Occipital lobe (tissue), 2 donors: ENCODE data around the gene EIF3B. TPM values are rescaled to one million over a fixed set of nuclear protein-coding genes. Genes with fewer than 3 reads are reported as not detected.
"Not testable (repeated sequence)": the region's sequence is repeated elsewhere in the genome, so short reads cannot be mapped to it uniquely, and the experiment has no call there.

Source experiments
- DNase-seq: peaks from one replicate; lab custom pipeline; 2025; lab: John Stamatoyannopoulos, UW
- total RNA-seq: library from RNA; depleted of rRNA; stranded (reverse); fragments of >200 nt; gene quantifications from one replicate; pipeline ENCODE4 v1.2.3, GENCODE V29; 2014

Gene EIF3B
- total RNA-seq, 1 donor from 2014 or later = 63.0 TPM

GRCh38 chr7:2399848-2400587, 45.4 kb downstream of the EIF3B start:
- DNase-seq = peak; percentile 16

- no peak for DNase-seq
Measured at GRCh38 chr7:2402687-2403013, 48.0 kb downstream of the EIF3B start.

DNA sequence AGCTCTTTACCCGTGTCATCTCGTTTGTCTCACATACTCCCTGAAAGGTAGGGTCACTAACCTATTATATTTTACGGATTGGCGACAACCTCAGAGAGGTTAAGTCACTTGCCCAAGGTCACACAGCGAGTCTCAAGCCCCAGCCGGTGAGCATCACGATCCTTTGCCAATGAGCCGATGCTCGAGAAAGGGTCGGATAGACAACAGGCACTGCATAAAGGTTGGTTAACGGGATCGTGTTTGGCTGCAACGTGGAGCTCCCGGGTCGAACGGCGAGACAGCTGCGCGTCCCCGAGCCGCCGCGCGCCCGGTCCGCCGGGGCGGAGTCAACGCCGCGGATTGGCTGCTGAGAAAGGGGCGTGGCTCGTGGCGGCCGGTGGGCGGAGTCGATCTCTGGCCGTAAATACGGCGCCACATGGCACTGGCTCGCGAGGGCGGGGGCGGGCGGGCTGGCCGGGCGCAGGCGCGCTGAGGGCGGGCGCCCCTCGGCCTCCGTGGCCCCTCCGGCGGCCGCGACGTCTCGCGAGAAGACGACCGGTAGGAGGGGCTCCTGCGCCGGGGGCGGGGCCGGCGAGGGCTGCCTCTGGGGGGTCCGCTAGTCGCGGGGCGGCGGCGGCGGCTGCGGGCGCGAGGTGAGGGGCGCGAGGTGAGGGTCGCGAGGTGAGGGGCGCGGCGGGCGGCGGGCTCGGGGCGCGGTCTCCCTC, 48.5 kb downstream of the EIF3B start, which contains the start of gene CHST12:
TSS of gene CHST12 (plus strand) at position 598 of the 704 bp plus-strand sequence. CDS start 29,029 bp downstream, outside the sequence.
- peak; percentile 92 for DNase-seq

GRCh38 chr7:2403718-2404648, 49.4 kb downstream of the EIF3B start:
- DNase-seq = peak; percentile 23

DNA sequence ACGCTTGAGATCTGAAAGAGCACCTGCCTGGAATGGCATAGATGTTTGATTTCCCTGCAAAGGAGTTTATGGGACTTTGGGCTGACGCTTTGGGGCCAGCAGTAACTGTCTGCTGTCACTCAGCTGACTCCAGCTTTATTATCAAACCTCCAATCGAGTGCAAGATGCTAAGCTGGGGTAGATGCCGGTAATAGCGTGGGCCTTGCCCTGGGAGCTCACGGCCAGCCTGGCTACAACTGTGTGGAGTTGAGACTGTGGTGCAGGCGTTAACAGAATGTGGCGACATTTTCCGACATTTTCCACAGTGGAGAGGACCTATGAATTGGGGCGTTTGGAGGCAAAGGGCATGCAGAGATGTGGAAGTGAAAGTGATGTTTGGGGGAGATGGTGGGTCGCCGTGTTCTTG, 50.1 kb downstream of the EIF3B start:
- no peak for DNase-seq

DNA sequence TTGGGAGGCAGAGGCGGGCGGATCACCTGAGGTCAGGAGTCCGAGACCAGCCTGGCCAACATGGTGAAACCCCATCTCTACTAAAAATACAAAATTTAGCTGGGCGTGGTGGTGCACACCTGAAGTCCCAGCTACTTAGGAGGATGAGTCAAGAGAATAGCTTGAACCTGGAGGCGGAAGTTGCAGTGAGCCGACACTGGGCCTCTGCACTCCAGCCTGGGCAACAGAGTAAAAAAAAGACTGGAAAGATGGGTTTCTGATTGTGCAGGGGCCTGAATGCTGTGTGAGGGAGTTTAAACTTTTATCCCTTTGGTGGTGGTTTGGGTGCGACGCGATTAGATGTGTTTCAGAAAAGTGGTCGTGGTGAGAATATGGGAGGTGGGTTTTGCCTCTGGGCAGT, 50.6 kb downstream of the EIF3B start:
- no peak for DNase-seq

GRCh38 chr7:2405601-2406345, 51.1 kb downstream of the EIF3B start:
- DNase-seq = no peak

- no peak for DNase-seq
Measured at GRCh38 chr7:2409745-2410414, 55.3 kb downstream of the EIF3B start.

GRCh38 chr7:2411049-2411448, 56.4 kb downstream of the EIF3B start:
- no peak for DNase-seq

DNA sequence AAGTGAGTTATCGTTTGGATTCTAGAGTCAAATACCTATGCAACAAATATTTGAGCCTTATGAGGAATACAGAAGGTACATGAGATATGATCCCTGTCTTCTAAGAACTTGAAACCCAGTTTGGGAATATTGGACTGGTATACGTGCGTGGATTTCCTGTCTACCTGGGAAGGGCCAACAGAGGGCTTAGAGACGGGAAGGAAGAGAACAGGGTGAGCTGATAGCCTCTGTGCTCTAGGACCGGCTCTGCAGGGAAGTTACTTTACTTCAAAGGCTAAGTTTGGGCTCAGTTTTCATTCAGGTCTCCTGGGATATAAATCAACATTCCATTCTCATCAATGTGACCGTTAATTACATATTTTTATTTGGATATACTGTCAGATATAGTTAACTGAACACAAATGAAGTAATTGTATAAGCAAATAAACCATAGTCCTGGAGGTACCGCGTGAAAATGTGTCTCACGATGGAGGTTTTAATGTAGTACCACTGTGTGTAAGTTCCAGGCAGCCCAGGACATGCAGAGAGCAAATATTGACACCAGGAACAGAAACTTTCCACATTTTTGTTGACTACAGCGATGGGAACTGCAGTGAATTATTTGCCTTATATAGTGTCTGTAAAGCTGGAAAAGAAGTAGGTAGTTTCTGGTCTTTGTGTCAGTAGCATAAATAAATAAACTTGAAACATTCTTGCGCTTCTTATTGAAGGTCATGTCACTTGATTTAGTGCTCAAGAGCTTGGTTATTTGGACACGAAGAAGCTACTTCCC, 57.4 kb downstream of the EIF3B start:
- DNase-seq = no peak

DNA sequence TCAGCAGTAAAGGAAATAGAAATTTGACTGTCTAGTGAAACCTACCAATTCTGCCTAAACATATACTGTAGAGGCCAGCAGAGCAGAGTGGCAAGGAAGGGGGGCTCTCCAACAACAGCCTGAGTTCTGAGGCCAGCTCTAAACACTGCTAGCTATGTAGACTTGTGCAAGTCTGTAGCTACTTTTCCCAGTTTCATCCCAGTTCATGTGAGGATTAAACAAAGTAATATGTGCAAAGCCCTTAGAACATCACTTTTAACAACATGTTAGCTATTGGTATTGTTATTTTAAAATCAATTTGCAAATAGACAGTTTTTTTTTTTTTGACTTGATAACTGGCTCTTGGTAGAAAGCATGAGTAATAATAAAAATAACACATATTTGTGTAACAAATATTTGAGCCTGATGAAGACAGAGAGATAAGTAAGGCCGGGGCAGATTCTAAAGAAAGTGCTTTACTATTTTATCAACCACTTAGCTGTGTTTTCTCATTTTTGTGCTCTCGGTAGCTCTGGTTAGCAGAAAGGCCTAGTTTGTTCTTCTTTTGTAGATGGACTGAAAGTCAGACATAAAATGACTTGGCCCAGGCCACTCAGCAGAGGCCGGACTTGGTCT, 58.1 kb downstream of the EIF3B start:
- DNase-seq = no peak

DNA sequence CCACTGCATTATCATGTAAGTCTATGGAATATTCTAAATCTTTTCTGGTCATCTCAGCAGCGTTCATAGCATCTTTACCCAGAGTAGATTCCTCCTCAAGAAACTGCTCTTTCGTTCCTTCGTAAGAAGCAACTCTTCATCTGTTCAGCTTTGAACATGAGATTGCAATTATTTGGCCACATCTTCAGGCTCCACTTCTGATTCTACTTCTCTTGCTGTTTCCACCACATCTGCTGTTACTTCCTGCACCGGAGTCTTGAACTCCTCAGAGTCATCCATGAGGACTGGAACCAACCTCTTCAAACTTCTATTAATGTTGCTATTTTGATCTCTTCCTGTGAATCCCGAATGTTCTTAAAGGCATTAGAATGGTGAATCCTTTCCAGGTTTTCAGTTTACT, 61.4 kb downstream of the EIF3B start:
- no peak for DNase-seq

GRCh38 chr7:2416650-2417049, 62.0 kb downstream of the EIF3B start:
- no peak for DNase-seq

DNA sequence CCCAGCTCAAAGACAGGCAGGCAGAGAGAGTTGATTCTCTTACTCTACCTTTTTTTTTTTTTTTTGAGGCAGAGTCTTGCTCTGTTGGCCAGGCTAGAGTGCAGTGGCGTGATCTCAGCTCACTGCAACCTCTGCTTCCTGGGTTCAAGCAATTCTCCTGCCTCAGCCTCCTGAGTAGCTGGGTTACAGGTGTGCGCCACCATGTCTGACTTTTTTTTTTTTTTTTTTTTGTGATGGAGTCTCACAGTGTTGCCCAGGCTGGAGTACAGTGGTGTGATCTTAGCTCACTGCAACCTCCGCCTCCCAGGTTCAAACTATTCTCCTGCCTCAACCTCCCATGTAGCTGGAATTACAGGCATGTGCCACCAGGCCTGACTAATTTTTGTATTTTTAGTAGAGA, 62.6 kb downstream of the EIF3B start:
- not testable (repeated sequence) for DNase-seq

DNA sequence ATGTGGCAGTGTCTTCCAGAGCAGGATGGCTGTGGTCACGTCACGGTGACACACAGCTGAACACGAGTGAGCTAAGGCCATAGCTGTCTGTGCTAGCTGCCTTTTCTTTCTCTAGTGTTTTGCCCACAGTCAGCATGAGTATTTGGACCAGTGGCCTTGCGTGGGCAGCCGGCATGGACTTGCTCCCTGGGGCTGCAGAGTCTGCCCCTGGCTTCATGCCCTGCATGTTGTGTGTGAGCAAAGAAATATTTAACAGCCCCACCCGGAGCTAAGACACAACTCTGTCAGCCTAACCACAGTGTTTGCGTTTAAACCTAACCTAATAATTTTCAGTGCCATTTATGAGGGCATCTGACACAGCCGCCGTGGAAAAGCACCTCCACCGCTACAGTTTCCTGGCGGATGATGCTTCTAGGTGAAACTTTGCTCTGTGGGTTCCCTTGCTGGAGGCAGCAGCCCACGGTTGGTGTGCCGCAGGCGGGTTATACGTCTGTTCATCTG, 63.4 kb downstream of the EIF3B start:
- no peak for DNase-seq

DNA sequence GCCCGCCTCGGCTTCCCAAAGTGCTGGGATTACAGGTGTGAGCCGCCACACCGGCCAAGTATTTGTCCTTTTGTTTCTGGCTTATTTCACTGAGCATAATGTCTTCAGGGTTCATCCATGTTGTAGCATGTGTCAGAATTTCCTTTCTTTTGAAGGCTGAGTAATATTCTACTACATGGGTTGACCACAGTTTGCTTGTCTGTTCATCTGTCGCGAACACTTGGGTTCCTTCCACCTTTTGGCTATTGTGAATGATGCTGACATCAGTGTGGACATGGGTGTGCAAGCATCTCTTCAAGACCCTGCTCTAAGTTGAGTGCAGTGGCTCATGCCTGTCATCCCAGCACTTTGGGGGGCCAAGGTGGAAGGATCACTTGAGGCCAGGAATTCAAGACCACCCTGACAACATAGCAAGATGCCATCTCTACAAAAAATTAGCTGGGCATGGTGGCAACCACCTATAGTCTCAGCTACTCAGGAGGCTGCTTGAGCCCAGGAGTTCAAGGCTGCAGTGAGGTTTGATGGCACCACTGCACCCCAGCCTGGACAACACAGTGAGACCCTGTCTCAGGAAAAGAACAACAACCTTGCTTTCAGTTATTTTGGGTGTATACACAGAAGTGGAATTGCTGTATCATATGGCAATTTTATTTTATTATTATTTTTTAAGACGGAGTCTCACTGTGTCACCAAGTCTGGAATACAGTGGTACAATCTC, 65.7 kb downstream of the EIF3B start:
- no peak for DNase-seq

DNA sequence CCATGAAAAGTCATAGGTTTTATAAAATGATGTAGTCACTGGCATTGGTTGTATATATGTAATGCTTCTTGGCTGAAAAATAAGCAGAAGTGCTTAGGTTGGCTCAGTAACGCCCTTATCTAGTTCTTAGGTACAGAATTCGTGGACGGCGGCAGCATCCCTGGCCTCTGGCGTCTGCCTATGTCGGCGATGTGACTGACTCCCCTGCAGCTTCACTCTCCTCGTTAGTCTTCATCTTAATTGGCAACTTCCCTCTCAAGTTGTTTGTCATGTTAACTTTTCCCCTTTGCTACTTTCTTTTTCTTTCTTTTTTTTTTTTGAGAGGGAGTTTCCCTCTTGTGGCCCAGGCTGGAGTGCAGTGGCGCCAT, 67.3 kb downstream of the EIF3B start:
- DNase-seq = no peak

- DNase-seq = no peak
Measured at GRCh38 chr7:2425749-2426148, 71.1 kb downstream of the EIF3B start.
